ENCODE measurements around the gene TRPV4. TPM values are rescaled to one million over a fixed set of nuclear protein-coding genes. Genes with fewer than 3 reads are reported as not detected.

The TRPV4 gene
- total and polyA plus RNA-seq, 2 experiments from 2014 or later: 0.66 to 1.1 TPM

DNA sequence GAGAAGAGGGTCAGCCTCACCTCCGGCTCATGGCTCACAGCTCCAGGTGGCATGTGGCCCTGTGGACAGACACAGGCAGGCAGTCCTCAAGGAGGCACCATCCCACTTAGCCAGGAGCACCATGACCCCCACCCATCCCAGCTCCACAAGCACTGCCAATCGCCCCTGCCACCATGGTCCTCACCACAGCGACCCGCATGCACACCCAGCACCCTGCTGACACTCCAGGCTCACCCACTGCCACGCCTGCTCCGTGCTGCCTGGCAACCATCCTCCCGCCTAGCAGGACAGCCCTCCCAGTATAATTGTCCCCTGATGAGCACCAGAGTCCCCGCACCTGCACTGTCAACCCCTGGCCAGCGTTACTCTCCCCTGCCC is 50.9 kb downstream of the TRPV4 start:
- Histone ChIP-seq H3K36me3 (ENCODE audit: insufficient read depth) (no peaks in the 10 kb centered on the region), H3K4me1 (ENCODE audit: insufficient read depth) (no peaks in the 10 kb centered on the region), H4K20me1 (replicated peaks; ENCODE audit: insufficient read depth) (no peaks in the 10 kb centered on the region), H3K79me2 (replicated peaks; ENCODE audit: insufficient read depth) (no peaks in the 10 kb centered on the region), H3K4me3 (no peak overlapping the region), H3K9me2 (ENCODE audit: insufficient read depth) (no peaks in the 10 kb centered on the region), H3K27me3 (ENCODE audit: insufficient read depth) (no peaks in the 10 kb centered on the region), H2AFZ (no peak overlapping the region), H3K4me2 (no peak overlapping the region), H3K27ac (ENCODE audit: low read depth) (no peak overlapping the region), H3F3A (replicated peaks; ENCODE audit: low read depth) (no peaks in the 10 kb centered on the region)
- no peak for ATAC-seq
- H3K4me3 Mint-ChIP-seq: no peak overlapping the region
- H3K36me3 Mint-ChIP-seq (ENCODE audit: low read depth): no peaks in the 10 kb centered on the region
- H3K4me1 Mint-ChIP-seq: peaks cover 4% of the 10 kb centered on the region
- no peak overlapping the region for H3K27ac Mint-ChIP-seq
- DNase-seq (ENCODE audit: low spot score): no peak
- no peak for TF ChIP-seq EZH2phosphoT487 (IDR thresholded peaks at IDR 0.05; ENCODE audit: unreplicated experiment)
- TF ChIP-seq STAT1 (IDR thresholded peaks at IDR 0.05; ENCODE audit: unreplicated experiment): no peak
- TF ChIP-seq JUNB (IDR thresholded peaks at IDR 0.05; ENCODE audit: unreplicated experiment): no peak
- TF ChIP-seq ZNF114 (CRISPR knock-in tag; IDR thresholded peaks at IDR 0.05): no peak
- TF ChIP-seq CTCF (conservative IDR thresholded peaks at IDR 0.05; ENCODE audit: low read depth in 2 of 2): no peak
- no peak for TF ChIP-seq EZH2 (IDR thresholded peaks at IDR 0.05; ENCODE audit: low read depth, unreplicated experiment)
- no peak for TF ChIP-seq ETS1 (IDR thresholded peaks at IDR 0.05)
- no peak for TF ChIP-seq CREB1 (CRISPR knock-in tag; IDR thresholded peaks at IDR 0.05; ENCODE audit: low read depth)
- no peak for TF ChIP-seq POLR2AphosphoS5 (IDR thresholded peaks at IDR 0.05; ENCODE audit: low read depth)
- peaks cover 18% of the 10 kb centered on the region for H3K27me3 Mint-ChIP-seq (ENCODE audit: insufficient read depth, low read depth, poor library complexity)
- peaks cover 12% of the 10 kb centered on the region for H3K9me3 Mint-ChIP-seq

DNA sequence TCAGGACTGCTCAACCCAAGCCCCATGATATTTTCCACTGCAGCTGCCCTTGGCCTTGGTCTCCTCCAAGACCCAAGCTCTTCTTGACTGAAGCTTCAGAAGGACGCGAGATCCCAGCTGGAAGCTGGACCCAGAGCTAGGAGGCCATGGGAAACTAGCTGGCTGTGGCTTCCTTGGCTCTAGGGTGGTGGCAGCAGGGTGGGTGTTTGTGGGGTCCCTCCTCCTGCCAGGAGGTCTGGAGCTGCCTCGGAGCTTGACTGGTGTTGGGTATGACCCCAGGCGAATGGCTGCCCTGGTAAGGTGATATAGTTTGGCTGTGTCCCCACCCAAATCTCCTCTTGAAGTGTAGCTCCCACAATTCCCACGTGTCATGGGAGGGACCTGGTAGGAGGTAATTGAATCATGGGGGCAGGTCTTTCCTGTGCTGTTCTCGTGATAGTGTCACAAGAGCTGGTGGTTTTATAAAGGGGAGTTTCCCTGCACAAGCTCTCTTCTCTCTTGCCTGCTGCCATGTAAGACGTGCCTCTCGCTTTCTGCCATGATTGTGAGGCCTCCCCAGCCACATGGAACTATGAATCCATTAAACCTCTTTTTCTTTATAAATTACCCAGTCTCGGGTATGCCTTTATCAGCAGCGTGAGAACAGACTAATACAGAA is 51.4 kb downstream of the TRPV4 start:
- H3K4me1 ChIP-seq (ENCODE audit: insufficient read depth): no peaks in the 10 kb centered on the region
- H3K27me3 ChIP-seq (ENCODE audit: insufficient read depth): no peaks in the 10 kb centered on the region
- H3K27ac Mint-ChIP-seq: no peak overlapping the region
- no peaks in the 10 kb centered on the region for H3F3A ChIP-seq (replicated peaks; ENCODE audit: low read depth)
- H3K4me2 ChIP-seq: no peak overlapping the region
- no peaks in the 10 kb centered on the region for H4K20me1 ChIP-seq (replicated peaks; ENCODE audit: insufficient read depth)
- H3K27ac ChIP-seq (ENCODE audit: low read depth): no peak overlapping the region
- H3K36me3 Mint-ChIP-seq (ENCODE audit: low read depth): no peaks in the 10 kb centered on the region
- TF ChIP-seq ZNF114 (CRISPR knock-in tag; IDR thresholded peaks at IDR 0.05): no peak
- H3K36me3 ChIP-seq (ENCODE audit: insufficient read depth): no peaks in the 10 kb centered on the region
- peaks cover 4% of the 10 kb centered on the region for H3K4me1 Mint-ChIP-seq
- H3K4me3 Mint-ChIP-seq: no peak overlapping the region
- peaks cover 12% of the 10 kb centered on the region for H3K9me3 Mint-ChIP-seq
- H3K79me2 ChIP-seq (replicated peaks; ENCODE audit: insufficient read depth): no peaks in the 10 kb centered on the region
- H3K27me3 Mint-ChIP-seq (ENCODE audit: insufficient read depth, low read depth, poor library complexity): peaks cover 18% of the 10 kb centered on the region
- no peak overlapping the region for H2AFZ ChIP-seq
- no peaks in the 10 kb centered on the region for H3K9me2 ChIP-seq (ENCODE audit: insufficient read depth)
- DNase-seq (ENCODE audit: low spot score): no peak
- no peak for ATAC-seq
- H3K4me3 ChIP-seq: no peak overlapping the region

Data from GM23338 (cell line).